ENCODE results near the gene CFAP73. TPM values are rescaled to one million over a fixed set of nuclear protein-coding genes. Genes with fewer than 3 reads are reported as not detected.
"Not testable (repeated sequence)": the region's sequence is repeated elsewhere in the genome, so short reads cannot be mapped to it uniquely, and the experiment has no call there.

CFAP73 gene
- polyA plus RNA-seq, 5 donors = 0.61 to 8.5 (median 3.6) TPM

DNA sequence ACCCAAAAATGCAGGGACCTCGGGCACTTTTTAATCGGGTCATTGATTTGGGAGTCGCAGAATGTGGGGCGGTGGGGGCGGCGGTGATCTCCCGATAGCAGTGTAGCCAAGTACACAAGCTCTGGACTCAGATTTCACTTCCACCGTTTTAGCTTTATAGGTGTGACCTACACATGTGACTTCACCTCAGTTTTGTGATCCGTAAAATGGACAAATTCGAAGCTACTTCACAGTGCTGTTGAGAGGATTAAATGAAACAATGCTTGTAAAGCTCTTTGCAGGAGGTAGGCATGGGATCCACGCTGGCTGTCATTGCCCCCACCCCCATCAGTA is 36.5 kb downstream of the CFAP73 start:
- no peak for DNase-seq

DNA sequence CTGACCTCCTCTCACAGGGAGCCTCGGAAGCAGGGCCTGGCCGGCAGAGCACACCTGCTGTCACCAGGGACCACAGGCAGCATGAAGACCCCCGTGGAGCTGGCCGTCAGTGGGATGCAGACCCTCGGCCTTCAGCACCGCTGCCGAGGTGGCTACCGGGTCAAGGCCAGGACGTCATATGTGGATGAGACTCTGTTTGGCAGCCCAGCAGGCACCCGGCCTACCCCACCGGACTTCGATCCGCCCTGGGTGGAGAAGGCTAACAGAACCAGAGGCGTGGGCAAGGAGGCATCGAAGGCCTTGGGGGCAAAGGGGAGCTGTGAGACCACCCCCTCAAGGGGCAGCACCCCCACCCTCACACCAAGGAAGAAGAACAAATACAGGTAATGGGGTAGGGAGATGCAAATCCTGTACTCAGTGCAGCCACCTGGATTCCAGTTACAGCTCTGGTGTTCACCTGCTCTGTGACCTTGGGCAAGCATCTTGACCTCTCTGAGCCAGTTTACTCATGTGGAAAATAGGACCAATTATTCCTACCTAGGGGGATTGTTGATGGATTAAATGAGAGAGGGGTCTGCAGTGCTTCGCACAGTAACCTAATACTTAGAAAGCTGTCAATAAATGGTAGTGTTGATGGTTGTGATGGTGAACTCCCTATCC is 37.3 kb downstream of the CFAP73 start:
- DNase-seq = no peak

DNA sequence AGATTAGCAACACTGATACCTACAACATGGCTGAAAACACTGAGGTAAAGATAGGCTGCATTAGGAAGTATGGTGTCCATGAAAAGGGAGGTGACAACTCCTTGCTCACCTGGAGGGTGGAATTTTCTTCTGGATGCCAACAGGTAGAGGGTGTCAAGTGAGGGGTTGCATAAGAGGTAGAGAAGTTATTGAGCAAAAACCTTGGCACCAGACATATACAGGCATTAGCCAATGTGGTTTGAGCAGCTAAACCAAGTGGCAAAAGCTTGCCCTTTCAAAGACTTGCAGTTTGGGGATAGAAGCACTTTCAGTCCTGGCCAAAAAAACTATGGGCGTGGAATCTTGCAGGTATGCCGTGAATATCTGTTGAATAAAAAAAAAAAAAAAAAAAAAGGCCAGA is 39.8 kb downstream of the CFAP73 start:
- DNase-seq = no peak

DNA sequence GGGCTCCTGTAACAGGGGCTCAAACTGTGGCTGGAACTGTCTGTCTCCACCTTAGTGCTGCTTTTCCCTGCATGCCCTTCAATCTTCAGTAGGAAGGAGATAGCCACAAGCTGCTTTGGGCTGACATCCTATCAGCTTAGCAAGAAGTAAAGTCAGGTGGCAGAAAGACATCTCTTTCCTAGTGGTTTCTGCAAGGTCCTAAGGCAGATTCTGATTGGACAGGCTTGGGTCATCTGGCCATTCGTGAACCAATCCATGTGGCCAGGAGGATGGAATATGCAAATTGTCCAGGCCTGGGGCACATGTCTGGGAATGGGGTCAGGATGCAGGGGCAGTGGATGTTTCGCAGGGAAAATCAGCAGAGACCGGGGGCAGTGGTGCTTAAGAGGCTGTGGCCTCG is 41.2 kb downstream of the CFAP73 start:
- no peak for DNase-seq

DNA sequence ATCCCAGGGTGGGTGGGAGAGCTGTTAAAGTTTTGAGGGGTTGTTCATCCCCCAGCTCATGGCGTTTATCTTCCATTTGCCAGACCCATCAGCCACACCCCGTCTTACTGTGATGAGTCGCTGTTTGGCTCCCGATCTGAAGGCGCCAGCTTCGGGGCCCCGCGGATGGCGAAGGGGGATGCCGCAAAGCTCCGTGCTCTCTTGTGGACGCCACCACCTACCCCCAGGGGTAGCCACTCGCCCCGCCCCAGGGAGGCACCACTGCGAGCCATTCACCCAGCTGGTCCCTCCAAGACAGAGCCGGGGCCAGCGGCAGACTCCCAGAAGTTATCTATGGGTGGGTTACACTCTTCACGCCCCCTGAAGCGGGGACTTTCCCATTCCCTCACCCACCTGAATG is 41.7 kb downstream of the CFAP73 start:
- DNase-seq = no peak

DNA sequence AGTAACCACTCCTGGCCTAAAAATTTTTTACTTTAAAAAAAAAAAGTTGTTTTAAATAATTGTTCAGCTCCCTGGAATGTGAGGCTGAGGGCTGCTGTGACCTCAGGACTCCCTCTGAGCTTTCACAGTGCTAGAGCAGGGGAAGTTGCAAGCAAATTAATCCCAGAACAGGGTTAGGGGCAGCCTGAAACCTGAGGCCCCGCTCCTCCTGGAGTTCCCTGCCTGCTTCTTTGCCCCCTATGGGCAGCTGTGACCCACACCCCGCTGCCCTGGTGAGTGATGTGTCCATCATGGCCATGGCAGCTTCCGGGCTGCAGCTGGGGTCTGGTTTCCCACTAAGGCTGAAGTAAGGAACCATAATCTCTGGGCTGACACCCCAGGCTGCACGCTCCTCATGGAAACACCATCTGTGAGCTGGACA is 45.5 kb downstream of the CFAP73 start:
- DNase-seq = no peak

DNA sequence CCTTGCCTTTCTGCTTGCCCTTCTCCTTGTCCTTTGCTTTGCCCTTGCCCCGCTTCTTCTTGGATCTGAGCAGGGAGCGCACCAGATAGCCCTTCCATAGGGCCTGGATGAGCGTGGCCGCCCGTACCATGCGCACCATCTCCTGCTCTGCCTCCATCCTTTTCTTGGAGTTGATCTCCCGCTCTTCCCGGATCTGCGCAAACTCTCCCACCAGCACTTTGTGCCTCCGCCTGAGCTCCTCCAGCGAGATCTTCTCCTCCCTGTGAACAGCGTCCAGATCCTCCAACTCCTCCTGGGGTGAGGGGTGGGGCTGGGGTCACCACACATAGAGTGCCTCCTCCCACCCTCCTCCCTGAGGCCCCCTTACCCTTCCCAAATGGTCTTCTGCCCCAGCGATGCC is 46.1 kb downstream of the CFAP73 start:
- no peak for DNase-seq

DNA sequence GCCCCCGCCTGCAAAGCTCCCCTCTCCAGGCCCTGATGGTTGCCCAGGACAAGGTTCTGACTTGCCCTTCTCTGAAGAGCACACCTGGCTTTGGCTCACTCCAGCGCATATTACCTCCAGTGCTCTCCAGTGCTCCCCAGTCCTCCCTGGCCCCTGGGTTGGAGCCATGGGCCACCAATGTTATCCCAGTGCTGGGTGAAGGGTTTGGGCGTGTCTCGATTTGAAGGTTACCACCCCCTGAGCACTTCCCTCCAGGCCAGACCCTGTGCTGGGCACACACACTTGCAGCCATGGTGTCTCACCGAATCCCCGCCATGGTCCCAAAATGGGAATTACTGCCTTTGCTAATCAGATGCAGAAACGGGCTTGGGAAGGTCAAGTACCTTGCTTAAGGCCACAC is 47.1 kb downstream of the CFAP73 start:
- no peak for DNase-seq

DNA sequence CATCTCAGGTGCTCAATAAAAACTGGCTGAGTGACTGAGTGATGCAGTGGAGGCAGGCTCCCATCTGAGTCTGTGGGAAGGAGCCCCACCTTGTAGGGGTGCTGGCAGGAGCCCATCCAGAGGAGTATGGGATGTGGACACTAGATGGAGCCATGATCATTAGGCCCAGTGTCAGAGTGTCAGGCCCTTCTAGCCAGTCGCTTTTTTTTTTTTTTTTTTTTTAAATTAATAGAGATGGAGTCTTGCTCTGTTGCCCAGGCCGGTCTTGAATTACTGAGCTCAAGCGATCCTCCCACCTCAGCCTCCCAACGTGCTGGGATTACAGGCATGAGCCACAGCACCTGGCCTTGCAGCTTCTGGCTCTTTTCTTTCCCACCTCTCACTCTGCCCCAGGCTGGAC is 47.5 kb downstream of the CFAP73 start:
- DNase-seq = peak in 1 of 2 donors; percentile 48

DNA sequence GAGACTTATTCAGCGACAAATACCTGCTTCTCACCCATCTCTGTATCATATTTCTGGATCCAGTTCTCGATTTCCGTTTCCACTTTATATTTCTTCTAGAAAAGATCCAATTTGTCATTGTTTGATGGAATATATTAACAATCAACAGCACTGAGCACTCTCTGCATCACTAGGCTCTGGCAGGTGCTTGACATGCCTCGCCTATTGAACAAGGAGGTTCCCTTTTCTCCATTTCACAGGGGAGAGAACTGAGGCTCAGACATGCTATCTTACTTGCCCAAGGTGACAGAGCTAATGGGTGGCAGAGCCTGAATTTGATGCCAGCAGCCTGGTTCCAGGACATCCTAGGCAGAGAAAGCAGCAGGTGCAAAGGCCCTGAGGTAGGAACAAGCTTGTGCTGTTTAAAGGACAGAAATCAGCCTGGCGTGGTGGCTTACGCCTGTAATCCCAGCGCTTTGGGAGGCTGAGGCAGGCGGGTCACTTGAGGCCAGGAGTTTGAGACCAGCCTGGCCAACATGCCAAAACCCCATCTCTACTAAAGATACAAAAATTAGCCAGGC is 48.1 kb downstream of the CFAP73 start:
- DNase-seq = no peak

DNA sequence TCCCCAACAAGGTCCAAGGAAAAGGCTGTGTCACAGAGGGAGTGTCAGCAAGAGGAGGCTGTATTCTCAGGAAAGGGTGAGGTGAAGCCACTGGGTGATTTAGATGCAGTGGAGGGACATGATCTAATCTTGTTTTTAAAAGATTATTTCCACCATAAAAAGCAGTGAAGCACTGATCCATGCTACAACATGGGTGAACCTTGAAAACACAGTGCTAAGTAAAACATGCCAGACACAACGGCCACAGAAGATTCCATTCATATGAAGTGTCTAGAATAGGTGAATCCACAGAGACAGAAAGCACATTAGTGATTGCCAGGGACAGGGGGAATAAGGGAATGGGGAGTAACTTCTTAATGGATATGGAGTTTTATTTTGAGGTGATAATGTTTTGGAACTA is 48.8 kb downstream of the CFAP73 start:
- DNase-seq = no peak

DNA sequence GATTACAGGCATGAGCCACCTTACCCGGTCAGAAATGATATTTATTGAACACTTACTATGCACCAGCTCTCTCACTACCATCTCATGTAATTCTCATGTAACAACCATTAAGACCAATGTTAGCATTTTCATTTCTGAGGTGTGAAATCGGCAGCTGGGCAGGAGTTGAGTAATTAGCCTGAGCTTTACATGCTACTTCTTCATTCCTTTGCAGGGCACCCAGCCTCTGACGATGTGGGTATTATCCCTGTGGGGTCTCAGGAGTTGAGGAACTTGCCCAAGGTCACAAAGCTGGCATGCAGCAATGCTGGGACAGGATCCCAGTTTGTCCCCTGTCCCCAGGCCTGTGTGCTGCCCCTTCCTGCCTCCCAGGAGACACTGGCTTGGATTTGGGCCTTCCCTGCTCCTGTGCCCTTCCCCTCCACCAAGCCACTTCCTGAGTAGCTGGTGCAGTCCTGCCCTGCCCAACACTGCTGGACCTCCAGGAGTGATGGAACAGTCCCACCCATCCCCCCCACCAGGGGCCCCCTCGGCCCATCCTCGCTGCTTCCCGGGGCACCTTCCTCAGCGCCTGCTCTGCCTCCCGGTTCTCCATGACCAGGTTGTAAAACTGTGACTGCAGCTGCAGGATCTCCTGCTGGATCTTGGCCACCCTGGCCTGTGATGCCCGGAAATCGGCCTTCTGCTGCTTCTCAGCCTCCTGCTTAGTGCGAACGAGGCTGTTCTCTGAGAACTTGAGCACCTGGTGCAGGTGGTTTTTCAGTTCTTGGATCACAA is 50.7 kb downstream of the CFAP73 start:
- DNase-seq = no peak

DNA sequence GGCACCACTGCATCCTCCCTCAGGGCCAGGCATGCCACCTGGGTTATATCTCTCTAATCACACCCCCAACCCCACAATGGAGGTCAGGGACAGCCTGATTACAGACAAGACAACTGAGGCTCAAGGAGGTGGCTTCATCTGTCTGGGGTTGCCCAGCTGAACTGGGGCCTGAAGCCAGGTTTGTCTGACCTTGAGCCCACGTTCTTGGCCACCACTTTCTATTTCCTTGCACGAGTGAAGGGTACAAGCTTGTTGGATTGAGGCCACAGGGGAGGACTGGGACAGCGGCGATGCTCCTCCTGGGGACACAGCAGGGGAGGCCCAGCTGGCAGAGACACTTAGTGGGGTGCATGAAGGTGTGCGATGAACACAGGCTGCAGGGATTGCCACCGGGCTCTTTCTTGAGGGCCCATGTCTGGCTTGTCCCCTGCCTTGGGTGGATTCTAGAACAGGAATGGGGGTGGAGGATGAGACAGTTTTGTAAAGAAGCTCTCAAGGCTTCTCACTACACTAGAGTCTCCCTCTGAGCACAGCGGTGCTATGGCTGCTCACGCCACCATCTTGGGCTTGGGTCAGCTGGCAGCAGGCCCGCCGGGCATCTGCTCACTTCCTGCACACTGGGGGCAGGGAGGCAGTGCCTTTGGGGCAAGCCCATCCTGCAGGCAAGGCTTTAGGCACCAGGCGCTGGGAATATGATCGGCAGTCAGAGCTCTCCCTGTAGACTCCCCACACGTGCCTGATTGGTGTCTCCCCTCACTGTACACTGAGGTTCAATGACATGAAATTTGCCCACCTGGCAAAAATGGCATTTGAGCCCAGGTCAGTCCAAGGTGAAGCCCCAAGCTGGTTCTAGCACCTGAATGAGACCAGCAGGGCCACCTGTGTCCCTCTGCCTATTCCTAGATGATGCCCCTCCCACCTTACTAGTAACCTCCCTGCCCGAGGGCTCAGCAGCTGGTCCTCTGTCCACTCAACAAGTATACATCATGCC is 52.0 kb downstream of the CFAP73 start:
- DNase-seq = no peak

DNA sequence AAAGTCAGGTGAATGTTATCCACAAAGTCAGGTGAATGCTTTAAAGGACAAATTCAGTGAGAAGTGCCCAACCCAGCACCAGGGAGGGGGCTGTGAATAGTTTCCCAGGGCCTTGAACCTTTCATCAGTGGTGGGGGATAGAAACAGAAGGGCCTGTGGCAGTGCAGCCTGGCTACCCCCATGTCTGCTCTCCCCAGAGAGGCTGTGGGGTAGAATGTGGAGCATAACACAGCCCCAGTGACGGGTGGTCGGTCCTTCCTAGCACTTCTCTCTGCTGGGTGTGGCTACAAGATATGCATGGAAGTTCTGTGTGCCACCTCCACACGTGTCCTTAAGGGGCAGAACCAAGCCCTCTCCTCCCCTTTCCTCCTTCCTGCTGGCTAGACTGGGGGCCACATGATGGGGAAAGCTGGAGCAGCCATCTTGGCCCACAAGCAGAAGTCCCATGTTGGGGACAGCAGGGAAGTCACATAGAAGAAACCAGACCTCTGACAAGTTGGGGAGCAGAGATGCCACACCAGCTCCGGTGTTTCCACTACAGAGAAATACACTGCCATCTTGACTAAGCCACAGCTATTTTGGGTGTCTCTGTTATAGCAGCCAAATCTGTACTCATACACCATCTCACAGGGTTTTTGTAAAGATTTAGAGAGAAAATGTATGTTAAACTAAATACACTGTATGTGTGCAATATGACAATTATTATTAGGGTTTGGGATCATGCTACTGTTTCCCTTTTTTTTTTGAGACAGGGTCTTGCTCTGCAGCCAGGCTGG is 53.0 kb downstream of the CFAP73 start:
- no peak for DNase-seq

DNA sequence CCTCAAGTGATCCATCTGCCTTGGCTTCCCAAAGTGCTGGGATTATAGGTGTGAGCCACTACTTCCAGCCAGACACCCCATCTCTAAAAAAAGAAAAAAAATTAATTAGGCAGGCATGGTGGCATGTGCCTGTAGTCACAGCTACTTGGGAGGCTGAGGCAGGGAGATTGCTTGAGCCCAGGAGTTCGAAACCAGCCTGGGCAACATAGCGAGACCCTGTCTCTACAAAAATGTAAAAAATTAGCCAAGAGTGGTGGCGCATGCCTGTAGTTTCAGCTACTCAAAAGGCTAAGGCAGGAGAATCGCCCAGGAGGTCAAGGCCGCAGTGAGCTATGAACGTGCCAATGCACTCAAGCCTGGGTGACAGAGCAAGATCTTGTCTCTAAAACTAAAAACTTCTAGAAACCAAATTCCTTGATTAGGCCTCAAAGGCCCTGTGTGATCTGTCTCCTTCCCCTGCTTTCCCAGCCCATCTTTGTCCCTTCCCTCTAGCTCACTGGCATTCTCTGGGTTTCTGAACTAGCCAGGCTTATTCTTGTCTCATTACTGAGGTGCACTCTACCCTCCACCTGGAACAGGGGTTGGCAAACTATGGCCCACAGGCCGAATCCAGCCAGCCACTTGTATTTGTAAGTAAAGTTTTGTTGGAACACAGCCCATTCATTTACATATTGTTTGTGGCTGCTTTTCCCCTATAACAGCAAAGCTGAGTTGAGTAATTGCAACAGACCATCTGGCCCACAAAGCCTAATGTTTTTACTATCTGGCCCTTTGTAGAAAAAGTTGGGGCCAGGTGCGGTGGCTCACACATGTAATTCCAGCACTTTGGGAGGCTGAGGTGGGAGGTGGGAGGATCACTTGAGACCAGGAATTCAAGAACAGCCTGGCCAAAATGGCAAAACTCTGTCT is 54.6 kb downstream of the CFAP73 start:
- DNase-seq = no peak

DNA sequence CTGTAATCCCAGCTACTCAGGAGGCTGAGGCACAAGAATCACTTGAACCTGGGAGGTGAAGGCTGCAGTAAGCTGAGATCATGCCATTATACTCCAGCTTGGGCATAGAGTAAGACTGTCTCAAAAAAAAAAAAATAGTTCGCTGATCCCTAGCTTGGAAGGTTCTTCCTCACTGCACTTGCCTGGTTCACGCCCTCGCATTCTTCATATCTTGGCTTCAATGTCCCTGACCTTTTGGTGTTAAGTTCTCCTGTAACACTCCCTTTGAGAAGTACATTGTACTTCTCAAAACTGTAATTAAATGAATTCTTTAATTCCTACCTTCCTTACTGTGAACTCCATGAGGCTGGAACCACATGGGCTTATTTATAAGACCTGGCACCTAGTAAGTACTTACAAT is 55.3 kb downstream of the CFAP73 start:
- no peak for DNase-seq

DNA sequence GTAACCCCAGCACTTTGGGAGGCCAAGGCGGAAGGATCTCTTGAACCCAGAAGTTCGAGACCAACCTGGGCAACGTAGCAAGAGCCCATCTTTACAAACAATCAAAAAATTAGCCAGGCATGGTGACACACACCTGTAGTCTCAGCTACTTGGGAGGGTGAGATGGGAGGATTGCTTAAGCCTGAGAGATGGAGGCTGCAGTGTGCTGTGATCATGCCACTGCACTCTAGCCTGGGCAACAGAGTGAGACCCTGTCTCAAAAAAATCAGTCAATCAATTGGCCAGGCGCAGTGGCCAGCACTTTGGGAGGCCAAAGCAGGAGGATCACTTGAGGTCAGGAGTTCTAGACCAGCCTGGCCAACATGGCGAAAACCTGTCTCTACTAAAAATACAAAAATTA is 57.3 kb downstream of the CFAP73 start:
- not testable (repeated sequence) for DNase-seq

DNA sequence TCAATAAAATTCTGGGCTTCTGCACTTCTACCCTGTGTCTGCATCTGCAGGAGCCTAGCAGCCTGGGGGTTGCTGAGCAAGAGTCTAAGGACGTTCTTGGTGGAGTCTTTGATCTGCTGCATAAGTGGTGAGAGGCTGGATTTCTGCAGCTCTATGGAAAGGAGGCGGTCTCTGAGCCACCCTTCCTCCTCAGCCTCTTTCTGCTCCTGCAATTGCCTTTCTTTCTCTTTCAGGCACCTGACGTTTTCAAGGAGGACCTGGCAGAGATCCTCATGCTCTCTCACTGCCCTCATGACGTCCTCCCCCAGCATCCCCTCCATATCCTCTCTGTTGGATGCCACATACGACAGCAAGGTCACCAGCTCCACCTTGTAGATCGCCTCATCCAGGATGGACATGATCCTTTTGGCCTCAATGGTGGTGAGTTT is 58.1 kb downstream of the CFAP73 start:
- DNase-seq = no peak

DNA sequence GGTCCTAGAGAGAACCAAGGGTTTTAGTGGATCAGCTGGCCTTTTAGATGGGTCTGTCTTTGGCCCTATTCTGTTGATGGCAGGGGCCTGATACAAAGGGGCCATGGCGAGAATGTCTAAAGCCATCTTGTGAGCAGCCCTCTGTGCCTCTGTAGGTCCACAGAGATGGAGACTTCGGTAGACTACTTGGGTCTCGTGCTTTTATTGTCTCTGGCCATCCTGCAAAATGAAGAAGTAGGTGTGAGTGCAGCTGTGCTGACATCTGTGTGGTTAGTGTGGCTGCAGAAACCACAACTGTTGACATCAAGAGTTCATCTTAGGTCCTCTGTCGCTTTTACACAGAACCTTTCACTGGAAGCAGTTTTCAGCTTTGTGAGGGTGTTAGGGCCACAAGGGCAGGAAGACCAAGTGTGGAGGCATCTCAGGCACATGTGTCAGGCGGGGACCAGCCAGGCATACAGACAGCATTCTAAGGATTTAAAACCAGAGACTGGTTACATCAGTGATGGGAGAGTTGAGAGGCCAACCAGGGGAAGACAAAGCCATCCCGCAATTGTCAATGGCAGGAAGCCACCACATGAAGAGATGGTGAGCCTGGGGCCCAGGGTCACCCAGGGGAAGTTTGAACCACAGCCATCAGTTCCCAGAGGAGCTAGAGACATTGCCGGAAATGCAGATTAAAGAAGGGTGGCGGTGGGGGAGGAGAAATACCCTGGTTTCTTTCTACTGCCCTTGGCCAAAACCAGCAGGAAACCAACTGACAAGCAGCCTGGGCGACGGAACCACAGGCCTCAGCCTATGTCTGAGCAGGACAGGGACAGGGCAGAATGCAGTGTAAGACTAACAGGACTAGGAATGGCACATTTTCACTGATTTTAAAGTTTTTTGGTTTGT is 58.8 kb downstream of the CFAP73 start:
- DNase-seq = no peak

All from right lung (tissue), 5 donors.